ENCODE measurements around the gene DCHS2.

Gene DCHS2

GRCh38 chr4:154307451-154307850 is 184.1 kb downstream of the DCHS2 start:
- Histone ChIP-seq H3K18ac (ENCODE audit: low read depth in 1 of 2, low read length in 2 of 2) (peak overlapping the region in 1 of 2 experiments; percentile 7), H2BK5ac (ENCODE audit: low read depth, low read length, poor library complexity, severe bottlenecking) (no peak overlapping the region), H2BK120ac (ENCODE audit: low read depth, low read length) (no peak overlapping the region), H3K9me3 (ENCODE audit: control insufficient read depth, low read length) (peaks cover 22% of the 10 kb centered on the region), H3K27ac (ENCODE audit: low read length, poor library complexity, severe bottlenecking) (no peak overlapping the region), H3K23ac (ENCODE audit: low read length in 2 of 2) (no peak overlapping the region), H3K4me1 (ENCODE audit: control insufficient read depth, insufficient read depth, low read depth, low read length) (no peaks in the 10 kb centered on the region), H2BK12ac (ENCODE audit: low read length in 2 of 2) (no peak overlapping the region), H3K79me1 (replicated peaks; ENCODE audit: low read length, poor library complexity, severe bottlenecking) (no peaks in the 10 kb centered on the region), H4K8ac (ENCODE audit: low read length) (no peak overlapping the region), H3K9ac (ENCODE audit: low read length) (no peak overlapping the region), H3K4ac (ENCODE audit: low read depth in 1 of 2, low read length in 2 of 2) (no peak overlapping the region), H2BK15ac (ENCODE audit: low read depth, poor library complexity, severe bottlenecking) (no peak overlapping the region), H3K4me3 (ENCODE audit: insufficient read depth in 1 of 2, low read depth in 1 of 2, low read length in 2 of 2) (no peak overlapping the region), H4K91ac (ENCODE audit: low read length) (no peak overlapping the region), H3K4me2 (ENCODE audit: low read length, poor library complexity, severe bottlenecking) (no peak overlapping the region), H2AFZ (ENCODE audit: low read depth, low read length) (no peak overlapping the region), H2AK5ac (ENCODE audit: low read length, severe bottlenecking) (no peak overlapping the region), H3K14ac (ENCODE audit: low read length in 2 of 2) (no peak overlapping the region), H3K27me3 (ENCODE audit: control insufficient read depth in 1 of 2, insufficient read depth in 1 of 2, low read length in 2 of 2) (no peaks in the 10 kb centered on the region), H3K36me3 (ENCODE audit: control insufficient read depth in 1 of 2, insufficient read depth in 2 of 2, low read depth in 1 of 2, low read length in 2 of 2) (no peaks in the 10 kb centered on the region)
- no peak for DNase-seq
- WGBS = 77% methylated on average over 3 of the region's 3 CpGs

GRCh38 chr4:154305616-154306015 is 186.0 kb downstream of the DCHS2 start:
- 93% methylated on average over 3 of the region's 5 CpGs for WGBS

GRCh38 chr4:154304679-154305078 is 186.9 kb downstream of the DCHS2 start:
- Histone ChIP-seq H2BK15ac (ENCODE audit: low read depth, poor library complexity, severe bottlenecking) (no peak overlapping the region), H3K27me3 (ENCODE audit: control insufficient read depth in 1 of 2, insufficient read depth in 1 of 2, low read length in 2 of 2) (no peaks in the 10 kb centered on the region), H3K9ac (ENCODE audit: low read length) (no peak overlapping the region), H3K4me1 (ENCODE audit: control insufficient read depth, insufficient read depth, low read depth, low read length) (no peaks in the 10 kb centered on the region), H4K91ac (ENCODE audit: low read length) (no peak overlapping the region), H3K14ac (ENCODE audit: low read length in 2 of 2) (no peak overlapping the region), H3K23ac (ENCODE audit: low read length in 2 of 2) (no peak overlapping the region), H2BK12ac (ENCODE audit: low read length in 2 of 2) (no peak overlapping the region), H3K27ac (ENCODE audit: low read length, poor library complexity, severe bottlenecking) (no peak overlapping the region), H2AK5ac (ENCODE audit: low read length, severe bottlenecking) (no peak overlapping the region), H3K4ac (ENCODE audit: low read depth in 1 of 2, low read length in 2 of 2) (no peak overlapping the region), H4K8ac (ENCODE audit: low read length) (no peak overlapping the region), H3K4me2 (ENCODE audit: low read length, poor library complexity, severe bottlenecking) (no peak overlapping the region), H2BK120ac (ENCODE audit: low read depth, low read length) (no peak overlapping the region), H3K18ac (ENCODE audit: low read depth in 1 of 2, low read length in 2 of 2) (no peak overlapping the region), H3K36me3 (ENCODE audit: control insufficient read depth in 1 of 2, insufficient read depth in 2 of 2, low read depth in 1 of 2, low read length in 2 of 2) (no peaks in the 10 kb centered on the region), H3K4me3 (ENCODE audit: insufficient read depth in 1 of 2, low read depth in 1 of 2, low read length in 2 of 2) (no peak overlapping the region), H3K9me3 (ENCODE audit: control insufficient read depth, low read length) (peaks cover 22% of the 10 kb centered on the region), H3K79me1 (replicated peaks; ENCODE audit: low read length, poor library complexity, severe bottlenecking) (no peaks in the 10 kb centered on the region), H2AFZ (ENCODE audit: low read depth, low read length) (no peak overlapping the region), H2BK5ac (ENCODE audit: low read depth, low read length, poor library complexity, severe bottlenecking) (no peak overlapping the region)
- no peak for DNase-seq
- WGBS = 88% methylated on average over 5 of the region's 5 CpGs

More at GRCh38 chr4:154305616-154306015, 186.0 kb downstream of the DCHS2 start:
- no peak overlapping the region for H3K4ac ChIP-seq (ENCODE audit: low read depth in 1 of 2, low read length in 2 of 2)
- no peak overlapping the region for H3K4me3 ChIP-seq (ENCODE audit: insufficient read depth in 1 of 2, low read depth in 1 of 2, low read length in 2 of 2)
- no peaks in the 10 kb centered on the region for H3K79me1 ChIP-seq (replicated peaks; ENCODE audit: low read length, poor library complexity, severe bottlenecking)
- peaks cover 22% of the 10 kb centered on the region for H3K9me3 ChIP-seq (ENCODE audit: control insufficient read depth, low read length)
- no peak for DNase-seq
- H2AK5ac ChIP-seq (ENCODE audit: low read length, severe bottlenecking) = no peak overlapping the region
- H4K91ac ChIP-seq (ENCODE audit: low read length) = no peak overlapping the region
- H3K14ac ChIP-seq (ENCODE audit: low read length in 2 of 2) = no peak overlapping the region
- no peak overlapping the region for H2BK15ac ChIP-seq (ENCODE audit: low read depth, poor library complexity, severe bottlenecking)
- H2BK5ac ChIP-seq (ENCODE audit: low read depth, low read length, poor library complexity, severe bottlenecking) = no peak overlapping the region
- H4K8ac ChIP-seq (ENCODE audit: low read length) = no peak overlapping the region
- H3K27ac ChIP-seq (ENCODE audit: low read length, poor library complexity, severe bottlenecking) = no peak overlapping the region
- H2BK12ac ChIP-seq (ENCODE audit: low read length in 2 of 2) = no peak overlapping the region
- no peak overlapping the region for H2AFZ ChIP-seq (ENCODE audit: low read depth, low read length)
- H3K23ac ChIP-seq (ENCODE audit: low read length in 2 of 2) = no peak overlapping the region
- H2BK120ac ChIP-seq (ENCODE audit: low read depth, low read length) = no peak overlapping the region
- no peak overlapping the region for H3K18ac ChIP-seq (ENCODE audit: low read depth in 1 of 2, low read length in 2 of 2)
- H3K4me1 ChIP-seq (ENCODE audit: control insufficient read depth, insufficient read depth, low read depth, low read length) = no peaks in the 10 kb centered on the region
- H3K4me2 ChIP-seq (ENCODE audit: low read length, poor library complexity, severe bottlenecking) = no peak overlapping the region
- peak overlapping the region; percentile 45 for H3K9ac ChIP-seq (ENCODE audit: low read length)
- no peaks in the 10 kb centered on the region for H3K36me3 ChIP-seq (ENCODE audit: control insufficient read depth in 1 of 2, insufficient read depth in 2 of 2, low read depth in 1 of 2, low read length in 2 of 2)
- no peaks in the 10 kb centered on the region for H3K27me3 ChIP-seq (ENCODE audit: control insufficient read depth in 1 of 2, insufficient read depth in 1 of 2, low read length in 2 of 2)

DNA sequence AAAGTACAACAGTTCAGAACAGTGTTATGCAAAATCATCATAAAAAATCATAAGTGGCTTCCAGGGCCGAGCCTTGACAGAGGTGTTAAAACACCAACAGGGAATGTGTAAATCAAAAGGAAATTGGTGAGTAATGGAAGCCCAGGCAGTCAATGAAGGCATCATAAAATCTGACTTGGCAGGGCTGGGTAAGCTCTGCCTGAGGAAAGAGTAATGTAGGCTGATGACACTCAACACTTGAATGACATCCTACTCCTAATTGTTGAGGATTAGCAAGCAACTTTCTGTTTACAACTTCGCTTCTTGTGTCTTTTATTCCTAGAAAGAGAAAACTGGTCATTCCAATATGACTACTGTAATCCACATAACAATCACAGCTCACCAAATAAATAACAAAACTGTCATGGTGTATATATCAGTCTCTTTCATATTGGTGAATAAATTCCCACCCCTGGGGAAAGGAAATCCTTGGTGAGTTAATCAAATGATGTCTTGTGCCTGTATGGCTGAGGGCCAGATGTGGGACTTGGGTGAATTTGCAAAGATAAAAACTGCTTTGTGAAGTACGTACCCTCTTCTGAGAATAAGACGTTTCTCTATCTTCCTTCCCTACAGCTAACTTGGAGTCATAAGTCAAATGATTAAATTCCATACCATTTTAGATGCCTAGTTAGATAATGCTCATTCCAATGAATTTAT is 196.8 kb downstream of the DCHS2 start:
- no peak overlapping the region for H2BK15ac ChIP-seq (ENCODE audit: low read depth, poor library complexity, severe bottlenecking)
- no peak for DNase-seq
- H3K14ac ChIP-seq (ENCODE audit: low read length in 2 of 2) = no peak overlapping the region
- H3K79me1 ChIP-seq (replicated peaks; ENCODE audit: low read length, poor library complexity, severe bottlenecking) = no peaks in the 10 kb centered on the region
- no peak overlapping the region for H4K8ac ChIP-seq (ENCODE audit: low read length)
- H3K36me3 ChIP-seq (ENCODE audit: control insufficient read depth in 1 of 2, insufficient read depth in 2 of 2, low read depth in 1 of 2, low read length in 2 of 2) = no peaks in the 10 kb centered on the region
- no peak overlapping the region for H3K27ac ChIP-seq (ENCODE audit: low read length, poor library complexity, severe bottlenecking)
- H3K4me2 ChIP-seq (ENCODE audit: low read length, poor library complexity, severe bottlenecking) = no peak overlapping the region
- no peak overlapping the region for H4K91ac ChIP-seq (ENCODE audit: low read length)
- no peak overlapping the region for H3K4me3 ChIP-seq (ENCODE audit: insufficient read depth in 1 of 2, low read depth in 1 of 2, low read length in 2 of 2)
- H2BK120ac ChIP-seq (ENCODE audit: low read depth, low read length) = no peak overlapping the region
- no peak overlapping the region for H2AK5ac ChIP-seq (ENCODE audit: low read length, severe bottlenecking)
- H3K4me1 ChIP-seq (ENCODE audit: control insufficient read depth, insufficient read depth, low read depth, low read length) = no peaks in the 10 kb centered on the region
- H3K9ac ChIP-seq (ENCODE audit: low read length) = no peak overlapping the region
- H2BK5ac ChIP-seq (ENCODE audit: low read depth, low read length, poor library complexity, severe bottlenecking) = no peak overlapping the region
- no peak overlapping the region for H2BK12ac ChIP-seq (ENCODE audit: low read length in 2 of 2)
- no peak overlapping the region for H3K4ac ChIP-seq (ENCODE audit: low read depth in 1 of 2, low read length in 2 of 2)
- H2AFZ ChIP-seq (ENCODE audit: low read depth, low read length) = no peak overlapping the region
- peaks cover 2% of the 10 kb centered on the region for H3K9me3 ChIP-seq (ENCODE audit: control insufficient read depth, low read length)
- H3K18ac ChIP-seq (ENCODE audit: low read depth in 1 of 2, low read length in 2 of 2) = no peak overlapping the region
- WGBS = 69% methylated on average over 3 of the region's 4 CpGs
- H3K23ac ChIP-seq (ENCODE audit: low read length in 2 of 2) = no peak overlapping the region
- H3K27me3 ChIP-seq (ENCODE audit: control insufficient read depth in 1 of 2, insufficient read depth in 1 of 2, low read length in 2 of 2) = no peaks in the 10 kb centered on the region

Data from mesenchymal stem cell (in vitro differentiated cells and primary cell).